ENCODE measurements around the gene DMRTA2.

DMRTA2 gene

DNA sequence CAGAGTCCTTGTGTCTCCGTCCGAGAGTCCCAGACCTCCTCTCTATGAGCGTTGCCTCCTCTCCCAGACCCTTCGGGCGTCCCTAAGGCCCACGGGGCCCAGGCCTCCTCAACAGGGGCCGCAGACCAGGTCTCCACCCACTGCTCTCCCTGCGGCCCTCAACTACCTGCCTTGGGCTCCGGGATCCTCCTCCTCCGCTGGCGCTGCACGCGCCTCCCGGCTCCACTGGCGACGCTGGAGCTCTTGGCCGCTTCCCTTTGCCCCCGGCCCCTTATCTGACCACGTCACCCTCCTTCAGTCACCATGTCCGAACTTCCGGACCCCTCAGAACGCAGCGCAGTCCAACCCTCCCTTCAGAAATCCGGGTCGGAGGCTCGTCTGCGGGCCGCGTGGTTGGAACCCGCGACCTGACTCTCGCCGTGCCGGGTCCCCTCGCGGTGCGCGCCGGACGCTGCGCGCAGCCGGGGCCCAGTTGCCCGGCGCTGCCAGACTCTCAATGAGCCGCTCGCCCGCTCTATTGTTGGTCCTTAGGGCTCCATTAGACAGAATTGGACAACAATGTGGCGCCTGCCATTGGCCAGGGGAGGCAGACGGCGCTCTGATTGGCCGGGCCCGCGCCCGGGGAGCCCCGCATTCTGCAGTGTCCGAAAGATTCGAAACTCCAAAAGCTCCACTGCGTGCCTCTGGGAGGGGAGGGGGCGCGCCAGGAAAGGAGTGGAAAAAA lies at the start of gene DMRTA2:
Gene DMRTA2, minus strand, starts transcription at position 498 of the 724 bp plus-strand sequence. CDS start 1,907 bp downstream, outside the sequence.
- no peak for DNase-seq

DNA sequence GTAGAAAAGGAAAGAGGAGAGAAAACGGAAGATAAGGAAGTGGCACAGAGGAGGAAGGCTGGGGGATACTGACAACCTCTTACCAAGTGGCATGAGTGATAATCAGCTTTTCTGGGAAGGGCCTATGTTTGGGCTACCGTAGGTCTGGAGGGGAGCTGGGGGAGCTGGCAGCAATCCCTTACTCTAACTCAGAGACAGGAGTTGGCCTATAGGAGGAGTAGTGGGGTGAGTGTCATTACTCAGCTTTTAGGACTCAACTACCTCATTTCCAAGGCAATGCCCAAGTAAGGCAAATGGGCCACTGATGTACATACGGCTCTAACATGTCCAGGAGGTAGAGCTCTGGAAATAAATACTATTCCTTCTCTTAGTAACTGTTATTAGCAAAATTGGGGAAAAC lies 48.7 kb upstream of the DMRTA2 start:
- DNase-seq: no peak

DNA sequence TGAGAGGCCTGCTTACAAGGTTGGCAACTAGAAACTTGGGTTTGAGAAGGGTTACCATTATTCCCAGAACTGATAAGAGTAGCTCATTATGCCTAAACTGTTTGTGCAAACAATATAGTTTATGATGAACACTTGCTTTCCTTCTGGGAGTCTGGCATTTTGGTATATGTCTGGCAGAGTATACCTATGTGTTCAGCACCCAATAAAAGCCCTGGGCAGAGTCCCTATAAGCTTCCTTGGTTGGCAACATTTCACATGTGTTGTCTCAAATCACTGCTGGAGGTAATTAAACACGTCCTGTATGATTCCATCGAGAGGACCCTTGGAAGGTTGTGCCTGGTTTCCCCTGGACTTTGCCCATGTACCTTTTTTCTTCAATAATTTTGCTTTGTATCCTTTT lies 39.7 kb upstream of the DMRTA2 start:
- DNase-seq: no peak

DNA sequence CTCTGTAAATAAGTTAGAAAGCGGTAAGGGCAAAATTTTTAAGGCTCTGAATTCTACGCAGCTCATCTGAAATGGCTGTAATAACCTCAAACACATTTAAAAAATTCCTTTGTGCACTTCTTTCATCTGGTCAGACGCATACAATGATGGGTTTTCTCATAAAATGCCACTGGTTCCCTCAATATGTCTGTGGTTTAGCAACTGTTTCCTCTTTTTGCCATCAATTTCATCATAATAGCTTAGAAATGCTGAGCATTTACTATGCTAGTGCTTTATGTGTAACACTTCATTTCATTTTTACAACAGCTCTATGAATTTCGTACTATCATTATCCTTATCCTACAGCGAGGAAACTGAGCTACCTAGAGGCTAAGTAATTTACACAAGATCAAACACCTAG lies 35.3 kb upstream of the DMRTA2 start:
- DNase-seq: no peak

GRCh38 chr1:50454911-50455310 lies 31.7 kb upstream of the DMRTA2 start:
- DNase-seq: no peak

DNA sequence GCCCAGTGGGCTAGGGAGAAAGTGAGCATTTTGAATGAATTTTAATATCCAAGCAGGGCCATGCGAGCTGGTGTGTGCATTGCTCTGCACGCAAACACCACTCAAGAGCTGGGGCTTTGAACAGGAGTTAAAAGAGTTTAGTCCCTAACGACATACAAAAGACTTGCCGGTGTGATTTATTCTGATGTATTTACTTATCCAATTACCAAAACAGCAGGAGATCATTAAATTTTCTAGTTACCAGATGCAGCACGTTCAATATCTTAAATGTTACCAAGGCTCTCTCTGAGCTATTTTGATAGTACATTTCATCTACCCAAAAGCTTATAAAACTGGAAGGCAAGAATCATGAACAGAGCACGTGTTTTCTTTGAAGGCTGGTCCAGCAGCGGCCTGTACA lies 30.0 kb upstream of the DMRTA2 start:
- DNase-seq: no peak

- DNase-seq: no peak
Observed at GRCh38 chr1:50452700-50453099, 29.5 kb upstream of the DMRTA2 start.

GRCh38 chr1:50450861-50451653 lies 27.8 kb upstream of the DMRTA2 start:
- no peak for DNase-seq

DNA sequence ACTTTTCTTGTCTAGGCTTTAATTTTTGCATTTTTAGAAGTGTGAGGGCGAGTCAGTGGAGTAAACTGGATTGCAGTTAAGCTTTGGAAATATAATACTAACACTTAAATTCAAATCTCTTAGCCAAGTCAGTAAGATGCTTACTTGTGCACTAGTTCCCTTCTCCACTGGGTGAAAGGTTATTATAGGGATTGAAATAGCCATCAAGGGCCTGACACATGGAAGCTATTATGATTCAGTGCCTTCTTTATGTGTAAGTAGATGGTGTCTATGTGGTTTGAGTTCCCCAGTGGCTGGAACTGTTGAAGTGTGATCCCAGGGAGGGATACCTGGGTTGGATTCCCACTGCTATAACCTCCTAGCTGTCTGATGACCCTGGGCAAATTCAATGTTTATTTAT lies 24.7 kb upstream of the DMRTA2 start:
- no peak for DNase-seq

- no peak for DNase-seq
Observed at GRCh38 chr1:50441183-50441582, 17.9 kb upstream of the DMRTA2 start.

GRCh38 chr1:50438945-50439344 lies 15.7 kb upstream of the DMRTA2 start:
- no peak for DNase-seq

GRCh38 chr1:50436489-50436888 lies 13.2 kb upstream of the DMRTA2 start:
- DNase-seq: no peak

DNA sequence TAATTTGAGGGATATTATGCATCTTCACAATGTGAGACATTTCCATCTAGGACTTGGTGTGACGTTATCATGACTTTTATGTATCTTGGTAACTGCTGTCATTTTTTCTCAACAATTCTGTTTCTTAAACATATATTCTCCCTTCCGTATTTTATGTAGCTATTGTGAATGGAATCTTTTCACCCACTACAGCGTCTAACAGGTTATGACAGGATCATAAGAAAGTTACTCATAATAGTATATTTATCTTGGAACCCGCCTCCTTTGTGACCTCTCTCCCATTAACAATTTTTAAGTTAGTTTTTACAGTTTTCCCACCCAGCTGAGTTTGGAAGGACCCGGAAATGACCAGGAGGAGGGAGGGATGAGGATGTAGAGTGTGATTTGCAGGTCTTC lies 6.8 kb upstream of the DMRTA2 start:
- DNase-seq: no peak

GRCh38 chr1:50427818-50428779 lies 4.9 kb upstream of the DMRTA2 start:
- no peak for DNase-seq

DNA sequence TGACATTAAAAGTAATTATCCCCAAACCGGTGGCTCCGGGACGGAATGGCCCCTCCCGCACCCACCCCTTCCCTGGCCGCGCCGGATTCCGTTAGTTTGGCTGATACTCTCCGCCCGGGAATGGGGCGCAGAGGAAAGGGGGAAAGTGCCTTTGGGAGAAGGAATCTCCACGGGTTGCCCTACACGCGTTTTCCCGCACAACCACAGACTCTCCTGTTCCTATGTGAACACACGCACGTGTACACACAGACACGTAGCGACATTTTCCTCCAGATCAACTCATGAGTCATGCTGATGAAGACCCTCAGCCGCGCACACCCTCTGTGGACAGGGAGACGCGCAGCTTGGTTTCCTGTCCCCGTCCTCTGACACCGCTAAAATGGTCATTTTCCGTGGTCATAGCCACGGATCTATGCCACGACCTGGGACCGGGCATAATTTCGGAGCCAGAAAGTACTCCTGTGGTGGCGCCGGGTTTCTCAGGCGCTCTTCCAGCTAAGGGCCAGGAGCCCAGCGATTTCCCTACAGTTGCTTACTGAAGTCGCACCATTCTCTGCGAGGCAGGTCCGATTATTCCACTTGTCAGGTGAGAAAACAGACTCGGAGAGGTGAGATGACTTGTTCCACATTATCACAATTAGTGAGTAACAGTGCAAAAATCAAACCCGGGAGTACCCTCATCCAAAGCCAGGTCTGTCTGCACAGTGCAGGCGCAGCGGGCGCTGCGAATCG lies 4.0 kb upstream of the DMRTA2 start:
- no peak for DNase-seq

- no peak for DNase-seq
Observed at GRCh38 chr1:50426702-50427085, 3.5 kb upstream of the DMRTA2 start.

- no peak for DNase-seq
Observed at GRCh38 chr1:50426108-50426700, 3.0 kb upstream of the DMRTA2 start.

GRCh38 chr1:50425376-50426107 lies 2.3 kb upstream of the DMRTA2 start:
- no peak for DNase-seq

DNA sequence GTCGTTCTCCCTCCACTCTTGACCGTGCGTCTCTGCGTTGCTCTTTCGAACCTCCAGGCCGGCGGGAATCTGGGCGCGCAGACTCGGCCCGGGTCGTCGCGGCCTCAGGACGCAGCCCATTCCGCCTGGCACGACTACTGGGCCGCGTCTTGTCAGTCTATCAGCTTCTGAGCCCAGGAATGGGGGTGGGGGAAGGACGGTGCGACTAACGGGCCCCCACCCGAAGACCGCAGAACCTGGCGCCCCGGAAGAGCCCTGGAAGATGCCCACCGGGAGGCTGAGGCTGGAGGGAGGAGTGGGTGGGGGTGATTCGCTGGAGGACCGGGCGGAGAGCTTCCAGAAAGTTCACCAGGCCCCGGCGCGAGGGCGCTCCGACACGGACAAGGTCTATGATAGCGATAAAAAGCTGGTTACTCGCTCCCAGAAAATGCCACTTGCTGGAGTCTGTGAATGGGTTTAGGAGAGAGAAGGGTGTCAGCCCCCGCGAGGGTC lies 1.7 kb upstream of the DMRTA2 start:
- DNase-seq: no peak

DNA sequence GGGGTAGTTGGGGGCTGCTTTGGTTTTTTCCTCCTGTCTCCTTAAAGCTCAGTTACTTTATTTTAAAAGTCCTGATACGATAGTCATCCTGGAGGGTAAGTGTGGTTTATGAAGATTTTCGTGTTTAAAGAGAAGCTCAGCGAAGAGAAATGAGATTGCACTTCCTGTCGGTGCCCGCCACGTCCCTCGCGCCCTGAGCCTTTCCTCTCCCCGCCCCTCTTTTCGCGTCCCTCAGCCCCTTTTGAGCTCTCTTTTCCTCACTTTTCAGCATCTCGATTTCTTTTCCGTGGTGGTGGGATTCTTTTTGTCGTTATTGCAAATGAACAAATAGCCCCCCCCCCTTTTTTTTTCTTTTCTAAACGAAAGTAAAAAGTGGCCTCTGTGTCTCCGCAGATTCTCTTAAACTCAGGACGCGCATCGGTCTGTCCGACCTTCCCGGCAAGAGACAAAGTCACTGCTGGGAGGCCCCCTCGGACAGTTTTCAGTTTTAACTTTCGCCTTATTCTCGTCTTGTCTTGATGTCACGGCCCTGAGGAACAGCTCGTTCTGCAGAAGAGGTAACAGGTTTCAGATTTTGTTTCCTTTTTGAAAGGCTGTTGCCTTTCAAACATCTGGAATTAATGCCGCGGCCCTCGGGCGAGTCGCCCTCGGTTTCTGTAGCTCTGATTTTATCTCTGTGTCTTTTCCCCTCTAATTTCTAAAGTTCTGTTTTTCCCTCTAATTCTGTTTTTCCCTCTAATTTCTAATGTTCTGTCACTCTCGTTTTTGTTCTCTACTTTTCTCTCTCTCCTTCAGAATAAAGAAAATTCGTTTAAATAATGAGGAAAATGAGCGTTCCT lies 1.0 kb upstream of the DMRTA2 start:
- peak; percentile 11 for DNase-seq

Measured in RPMI8226 (cell line).